Psoas muscle (tissue), 8 donors: ENCODE measurements around the gene UBLCP1. TPM values are rescaled to one million over a fixed set of nuclear protein-coding genes. Genes with fewer than 3 reads are reported as not detected.

Experiments used
- ATAC-seq, 4 donors: fragments of 200-7000 bp; cut with Tn5 transposase; one replicate each; pipeline ENCODE4 v1.9.1; 2020; ENCODE audit warnings: moderate library complexity in 3 of 4, mild to moderate bottlenecking in 2 of 4
- DNase-seq, 2 donors: peaks; one replicate each; pipeline ENCODE4 v3.0.0-alpha.2; 2020
- H3K27ac ChIP-seq: fragments of 200-600 bp; one replicate; pipeline ENCODE4 v1.8.0; 2022
- H3K27me3 ChIP-seq, 3 donors: fragments of 200-600 bp in 1 of 3; one replicate each; pipeline versions ENCODE4 v1.6.1 to v1.8.0; 2013 to 2022; ENCODE audit warnings: low read length in 2 of 3, mild to moderate bottlenecking in 2 of 3, moderate library complexity in 1 of 3; ENCODE audit not compliant: insufficient read depth in 3 of 3
- H3K36me3 ChIP-seq, 2 donors: fragments of 200-600 bp in 1 of 2; one replicate each; pipeline versions ENCODE4 v1.6.1 to v1.8.0; 2013 to 2022; ENCODE audit warnings: low read depth in 1 of 2, mild to moderate bottlenecking in 1 of 2, moderate library complexity in 1 of 2; ENCODE audit not compliant: insufficient read depth in 1 of 2
- H3K4me1 ChIP-seq: fragments of 200-600 bp; one replicate; pipeline ENCODE4 v1.8.0; 2022
- H3K4me3 ChIP-seq: fragments of 200-600 bp; one replicate; pipeline ENCODE4 v1.8.0; 2022; ENCODE audit warnings: mild to moderate bottlenecking
- H3K9me3 ChIP-seq: fragments of 200-600 bp; one replicate; pipeline ENCODE4 v1.8.0; 2022
- CTCF ChIP-seq: fragments of 200-600 bp; IDR thresholded peaks from one replicate; pipeline ENCODE4 v1.8.0; 2022; ENCODE audit warnings: antibody characterized with exemption
- WGBS, 3 donors: extraction: QIAGEN DNeasy Blood & Tissue Kit; methylation state at CpG; one replicate each; pipeline versions ENCODE4 v1.1.6 to v1.1.7; 2013; 5-methylcytosine and 5-hydroxymethylcytosine counted together
- intact Hi-C, 2 donors: fragments of 100-400 bp; cut with DNase I; formaldehyde crosslinking; loops; one replicate each; pipeline versions ENCODE4 v1.11.0 to v1.14.2; 2022
- polyA plus RNA-seq, 3 donors: library from polyadenylated mRNA; stranded (reverse); fragments of 200-250 nt; gene quantifications; one replicate each; pipeline ENCODE4 v1.2.3, GENCODE V29; 2013
- total RNA-seq, 4 donors: library from RNA; stranded (reverse); fragmentation: NEBNext Ultra II Directional in 2 of 4; extraction: Animal tissue kit (Norgen Biotek cat#: 25700) in 2 of 4; gene quantifications; one replicate each; pipeline versions ENCODE4 v1.2.1 to v1.2.4, GENCODE V29; 2021 to 2023
- donor health status: healthy with polysubstance abuse.
- donor health status: DM: no; HTN: no; CAD: no; lungs with moderate emphysema.
- donor health status: Bipolar disorder and iron deficiency.
- donor health status: healthy.
- donor health status: DM: yes; HTN: yes; CAD: no.
- donor health status: DM: no; HTN: no; CAD: no.
- donor health status: DM: no; HTN: no; CAD: no.
- donor health status: DM: yes; HTN: yes; CAD: no.

The UBLCP1 gene
- total and polyA plus RNA-seq, 7 donors, result 8.3 to 21.0 (median 11.7) TPM

- DNase-seq (no peak), ATAC-seq (no peak)
- Histone ChIP-seq H3K36me3 (no peaks in the 10 kb centered on the region), H3K27me3 (peaks cover 0 to 6% (median 0%) of the 10 kb centered on the region in 3 donors), H3K4me1 (no peaks in the 10 kb centered on the region), H3K9me3 (no peaks in the 10 kb centered on the region), H3K4me3 (no peak overlapping the region), H3K27ac (no peak overlapping the region)
- intact Hi-C loops, result loop anchor here in 1 of 2 donors (5.0 kb wide), 1 partner anchor 162 kb away; no protein-coding TSS in a partner anchor
- WGBS, 3 donors, result 63 to 72% (median 71%) methylated on average over 3 of the region's 3 CpGs
- TF ChIP-seq CTCF, result no peak
These were observed 56.3 kb downstream of the UBLCP1 start for GRCh38 chr5:159319363-159319762.

- no peak for TF ChIP-seq CTCF
- Histone ChIP-seq H3K36me3 (no peaks in the 10 kb centered on the region), H3K4me3 (no peak overlapping the region), H3K4me1 (no peaks in the 10 kb centered on the region), H3K27ac (no peak overlapping the region), H3K9me3 (no peaks in the 10 kb centered on the region), H3K27me3 (peaks cover 0 to 6% (median 0%) of the 10 kb centered on the region in 3 donors)
- 43 to 58% (median 46%) methylated on average over 2 of the region's 2 CpGs for WGBS, 3 donors
- no peak for DNase-seq
- ATAC-seq, result no peak
- intact Hi-C loops, result loop anchor here in 1 of 2 donors (5.0 kb wide), 1 partner anchor 163 kb away; no protein-coding TSS in a partner anchor
These were observed 56.7 kb downstream of the UBLCP1 start for GRCh38 chr5:159319832-159320231.

- 86 to 94% (median 89%) methylated on average over 6 of the region's 6 CpGs for WGBS, 3 donors
These were observed 59.1 kb downstream of the UBLCP1 start for GRCh38 chr5:159322180-159322579.

GRCh38 chr5:159324102-159324755 lies 61.1 kb downstream of the UBLCP1 start:
- no peak overlapping the region for H3K27ac ChIP-seq
- H3K36me3 ChIP-seq, result no peaks in the 10 kb centered on the region
- H3K27me3 ChIP-seq, result peaks cover 3 to 26% (median 6%) of the 10 kb centered on the region in 3 donors
- ATAC-seq (no peak), DNase-seq (no peak)
- H3K9me3 ChIP-seq, result no peaks in the 10 kb centered on the region
- intact Hi-C loops, result no loop called here
- TF ChIP-seq CTCF, result no peak
- WGBS, 3 donors, result 69 to 84% (median 72%) methylated on average over 3 of the region's 3 CpGs
- H3K4me3 ChIP-seq, result no peak overlapping the region
- H3K4me1 ChIP-seq, result no peaks in the 10 kb centered on the region

More at GRCh38 chr5:159322180-159322579, 59.1 kb downstream of the UBLCP1 start:
- Histone ChIP-seq H3K9me3 (no peaks in the 10 kb centered on the region), H3K4me1 (no peaks in the 10 kb centered on the region), H3K4me3 (no peak overlapping the region), H3K36me3 (no peaks in the 10 kb centered on the region), H3K27ac (no peak overlapping the region), H3K27me3 (peaks cover 0 to 10% (median 6%) of the 10 kb centered on the region in 3 donors)
- intact Hi-C loops, result no loop called here
- ATAC-seq, result no peak
- no peak for DNase-seq
- TF ChIP-seq CTCF, result no peak
